Measurements from ENCODE around the gene ISG20L2. TPM values are rescaled to one million over a fixed set of nuclear protein-coding genes. Genes with fewer than 3 reads are reported as not detected.

ISG20L2 gene
- total and polyA plus RNA-seq, 4 donors, result 11.7 to 26.9 (median 20.4) TPM

GRCh38 chr1:156681196-156681960 is 47.2 kb downstream of the ISG20L2 start:
- Histone ChIP-seq H3K4me3 (ENCODE audit: low read length in 2 of 2) (no peak overlapping the region), H3K36me3 (ENCODE audit: control insufficient read depth in 1 of 2, insufficient read depth in 2 of 2, low read length in 1 of 2) (no peaks in the 10 kb centered on the region), H3K9me3 (ENCODE audit: control insufficient read depth, low read length) (no peaks in the 10 kb centered on the region), H3K4me1 (ENCODE audit: control insufficient read depth in 1 of 2, insufficient read depth in 2 of 2, low read length in 2 of 2) (no peaks in the 10 kb centered on the region), H3K27me3 (ENCODE audit: control insufficient read depth in 1 of 2, insufficient read depth in 2 of 2, low read length in 1 of 2) (no peaks in the 10 kb centered on the region), H3K27ac (ENCODE audit: low read depth in 1 of 2, low read length in 2 of 2) (no peak overlapping the region)
- no peak for ATAC-seq (ENCODE audit: low FRiP score)
- peak in 1 of 2 donors; percentile 63 for DNase-seq
- intact Hi-C loops (cut with DNase I), result loop anchor here in 1 of 2 donors (10.0 kb wide), 1 partner anchor 83 kb away; the partner anchor contains the start of gene PRCC
- WGBS, 2 donors, result 76 to 80% methylated on average over 8 of the region's 8 CpGs

- intact Hi-C loops (cut with DNase I), result loop anchor here in 1 of 2 donors (10.0 kb wide), 1 partner anchor 85 kb away; the partner anchor contains the start of gene PRCC
- H3K27me3 ChIP-seq (ENCODE audit: control insufficient read depth in 1 of 2, insufficient read depth in 2 of 2, low read length in 1 of 2), result no peaks in the 10 kb centered on the region
- H3K36me3 ChIP-seq (ENCODE audit: control insufficient read depth in 1 of 2, insufficient read depth in 2 of 2, low read length in 1 of 2), result no peaks in the 10 kb centered on the region
- ATAC-seq (ENCODE audit: low FRiP score), result no peak
- no peaks in the 10 kb centered on the region for H3K9me3 ChIP-seq (ENCODE audit: control insufficient read depth, low read length)
- H3K27ac ChIP-seq (ENCODE audit: low read depth in 1 of 2, low read length in 2 of 2), result no peak overlapping the region
- H3K4me1 ChIP-seq (ENCODE audit: control insufficient read depth in 1 of 2, insufficient read depth in 2 of 2, low read length in 2 of 2), result no peaks in the 10 kb centered on the region
- WGBS, 2 donors, result 57 to 69% methylated on average over 2 of the region's 2 CpGs
- H3K4me3 ChIP-seq (ENCODE audit: low read length in 2 of 2), result no peak overlapping the region
- DNase-seq, result no peak
Observed at GRCh38 chr1:156680056-156680455, 48.5 kb downstream of the ISG20L2 start.

GRCh38 chr1:156677616-156678596 is 50.7 kb downstream of the ISG20L2 start:
- Histone ChIP-seq H3K4me1 (ENCODE audit: control insufficient read depth in 1 of 2, insufficient read depth in 2 of 2, low read length in 2 of 2) (no peaks in the 10 kb centered on the region), H3K9me3 (ENCODE audit: control insufficient read depth, low read length) (no peaks in the 10 kb centered on the region), H3K27ac (ENCODE audit: low read depth in 1 of 2, low read length in 2 of 2) (no peak overlapping the region), H3K36me3 (ENCODE audit: control insufficient read depth in 1 of 2, insufficient read depth in 2 of 2, low read length in 1 of 2) (no peaks in the 10 kb centered on the region), H3K4me3 (ENCODE audit: low read length in 2 of 2) (no peak overlapping the region), H3K27me3 (ENCODE audit: control insufficient read depth in 1 of 2, insufficient read depth in 2 of 2, low read length in 1 of 2) (no peaks in the 10 kb centered on the region)
- peak; percentile 82 to 88 for DNase-seq
- intact Hi-C loops (cut with DNase I), result loop anchor here (1.0 kb wide), 3 partner anchors 18 to 53 kb away; no protein-coding TSS in a partner anchor
- peak; percentile 89 for ATAC-seq (ENCODE audit: low FRiP score)
- 1 to 3% methylated on average over 22 of the region's 22 CpGs for WGBS, 2 donors

GRCh38 chr1:156676820-156677615 is 51.5 kb downstream of the ISG20L2 start, which contains the start of gene NES:
Gene NES, minus strand, starts transcription at chr1:156677407. Its CDS starts 143 bp downstream, at chr1:156677264.
- intact Hi-C loops (cut with DNase I), result loop anchor here in 1 of 2 donors (1.0 kb wide), 1 partner anchor 18 kb away; no protein-coding TSS in a partner anchor
- H3K4me3 ChIP-seq (ENCODE audit: low read length in 2 of 2), result peak within 1 kb of the TSS in 1 of 2 donors; percentile 4
- peak; percentile 85 to 93 for DNase-seq
- 1% methylated on average over 56 to 70 of the region's 70 CpGs for WGBS, 2 donors
- H3K4me1 ChIP-seq (ENCODE audit: control insufficient read depth in 1 of 2, insufficient read depth in 2 of 2, low read length in 2 of 2), result no peaks in the 10 kb centered on the region
- peak; percentile 91 for ATAC-seq (ENCODE audit: low FRiP score)
- no peaks in the 10 kb centered on the region for H3K9me3 ChIP-seq (ENCODE audit: control insufficient read depth, low read length)
- no peaks in the 10 kb centered on the region for H3K36me3 ChIP-seq (ENCODE audit: control insufficient read depth in 1 of 2, insufficient read depth in 2 of 2, low read length in 1 of 2)
- H3K27ac ChIP-seq (ENCODE audit: low read depth in 1 of 2, low read length in 2 of 2), result peak within 1 kb of the TSS in 1 of 2 donors; percentile 4
- H3K27me3 ChIP-seq (ENCODE audit: control insufficient read depth in 1 of 2, insufficient read depth in 2 of 2, low read length in 1 of 2), result no peaks in the 10 kb centered on the region

GRCh38 chr1:156676114-156676819 is 52.3 kb downstream of the ISG20L2 start:
- Histone ChIP-seq H3K27ac (ENCODE audit: low read depth in 1 of 2, low read length in 2 of 2) (no peak overlapping the region), H3K4me1 (ENCODE audit: control insufficient read depth in 1 of 2, insufficient read depth in 2 of 2, low read length in 2 of 2) (no peaks in the 10 kb centered on the region), H3K4me3 (ENCODE audit: low read length in 2 of 2) (peak overlapping the region in 1 of 2 donors; percentile 4), H3K9me3 (ENCODE audit: control insufficient read depth, low read length) (no peaks in the 10 kb centered on the region), H3K27me3 (ENCODE audit: control insufficient read depth in 1 of 2, insufficient read depth in 2 of 2, low read length in 1 of 2) (no peaks in the 10 kb centered on the region), H3K36me3 (ENCODE audit: control insufficient read depth in 1 of 2, insufficient read depth in 2 of 2, low read length in 1 of 2) (no peaks in the 10 kb centered on the region)
- DNase-seq (no peak), ATAC-seq (ENCODE audit: low FRiP score) (peak; percentile 32)
- whole genome bisulfite sequencing, 2 donors, result 17 to 19% methylated on average over 44 to 49 of the region's 49 CpGs
- intact Hi-C loops (cut with DNase I), result no loop called here

GRCh38 chr1:156675210-156676113 is 53.1 kb downstream of the ISG20L2 start:
- Histone ChIP-seq H3K4me3 (ENCODE audit: low read length in 2 of 2) (no peak overlapping the region), H3K36me3 (ENCODE audit: control insufficient read depth in 1 of 2, insufficient read depth in 2 of 2, low read length in 1 of 2) (no peaks in the 10 kb centered on the region), H3K4me1 (ENCODE audit: control insufficient read depth in 1 of 2, insufficient read depth in 2 of 2, low read length in 2 of 2) (no peaks in the 10 kb centered on the region), H3K27ac (ENCODE audit: low read depth in 1 of 2, low read length in 2 of 2) (no peak overlapping the region), H3K9me3 (ENCODE audit: control insufficient read depth, low read length) (no peaks in the 10 kb centered on the region), H3K27me3 (ENCODE audit: control insufficient read depth in 1 of 2, insufficient read depth in 2 of 2, low read length in 1 of 2) (no peaks in the 10 kb centered on the region)
- DNase-seq (no peak), ATAC-seq (ENCODE audit: low FRiP score) (no peak)
- intact Hi-C loops (cut with DNase I), result no loop called here
- WGBS, 2 donors, result 74 to 77% methylated on average over 18 of the region's 18 CpGs

GRCh38 chr1:156673387-156674121 is 55.0 kb downstream of the ISG20L2 start:
- H3K4me3 ChIP-seq (ENCODE audit: low read length in 2 of 2), result no peak overlapping the region
- DNase-seq, result no peak
- H3K27ac ChIP-seq (ENCODE audit: low read depth in 1 of 2, low read length in 2 of 2), result no peak overlapping the region
- intact Hi-C loops (cut with DNase I), result no loop called here
- no peaks in the 10 kb centered on the region for H3K36me3 ChIP-seq (ENCODE audit: control insufficient read depth in 1 of 2, insufficient read depth in 2 of 2, low read length in 1 of 2)
- no peaks in the 10 kb centered on the region for H3K9me3 ChIP-seq (ENCODE audit: control insufficient read depth, low read length)
- no peak for ATAC-seq (ENCODE audit: low FRiP score)
- H3K27me3 ChIP-seq (ENCODE audit: control insufficient read depth in 1 of 2, insufficient read depth in 2 of 2, low read length in 1 of 2), result no peaks in the 10 kb centered on the region
- H3K4me1 ChIP-seq (ENCODE audit: control insufficient read depth in 1 of 2, insufficient read depth in 2 of 2, low read length in 2 of 2), result no peaks in the 10 kb centered on the region
- 66 to 74% methylated on average over 8 of the region's 8 CpGs for WGBS, 2 donors

Measured in aorta (tissue), 5 donors.